NOMO-1 (cell line): ENCODE results near the gene FSTL3.
"Not testable (repeated sequence)": the region's sequence is repeated elsewhere in the genome, so short reads cannot be mapped to it uniquely, and the experiment has no call there.

Experiments used
- DNase-seq, 2 experiments: peaks; one replicate each; lab custom pipeline; 2025; ENCODE audit not compliant: unreplicated experiment in 2 of 2; lab: John Stamatoyannopoulos, UW

Gene FSTL3

DNA sequence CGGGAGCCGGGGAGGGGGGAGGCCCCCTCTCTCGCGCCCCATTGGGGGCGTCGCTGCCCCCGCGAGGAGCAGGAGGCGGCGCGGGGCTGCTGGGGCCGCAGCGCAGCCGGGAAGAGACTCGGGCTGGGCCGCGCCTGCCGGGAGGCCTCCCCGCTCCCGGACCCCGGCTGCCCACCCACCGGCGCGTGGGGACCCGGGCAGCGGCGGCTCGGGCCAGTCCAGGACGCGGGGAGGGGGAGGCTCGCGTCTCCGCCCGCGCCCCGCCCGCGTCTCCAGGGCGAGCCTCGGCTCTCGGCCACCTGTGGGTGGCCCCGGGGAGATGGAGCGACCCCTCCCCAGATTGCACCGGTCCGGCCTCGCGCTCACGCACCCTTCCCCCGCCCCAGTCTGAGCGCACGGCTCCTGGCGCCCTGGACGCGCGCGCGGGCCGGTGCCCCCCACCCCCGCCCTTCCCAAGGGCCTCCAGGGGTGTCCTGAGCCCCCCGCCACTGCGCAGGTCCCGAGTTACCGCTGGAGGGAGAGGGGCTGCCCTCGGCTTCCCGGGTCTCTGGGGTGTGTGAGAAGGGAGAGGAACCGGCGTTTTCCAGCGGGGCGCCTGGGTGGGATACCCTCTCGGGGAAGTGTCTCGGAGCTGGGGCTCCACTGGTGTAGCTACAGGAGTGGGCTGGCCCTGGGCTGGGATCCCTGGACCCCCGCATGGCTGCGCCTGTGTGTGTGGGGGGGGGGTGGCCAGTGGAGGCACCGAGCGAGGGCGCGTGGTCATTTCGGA lies 33.2 kb downstream of the FSTL3 start:
- DNase-seq: no peak

DNA sequence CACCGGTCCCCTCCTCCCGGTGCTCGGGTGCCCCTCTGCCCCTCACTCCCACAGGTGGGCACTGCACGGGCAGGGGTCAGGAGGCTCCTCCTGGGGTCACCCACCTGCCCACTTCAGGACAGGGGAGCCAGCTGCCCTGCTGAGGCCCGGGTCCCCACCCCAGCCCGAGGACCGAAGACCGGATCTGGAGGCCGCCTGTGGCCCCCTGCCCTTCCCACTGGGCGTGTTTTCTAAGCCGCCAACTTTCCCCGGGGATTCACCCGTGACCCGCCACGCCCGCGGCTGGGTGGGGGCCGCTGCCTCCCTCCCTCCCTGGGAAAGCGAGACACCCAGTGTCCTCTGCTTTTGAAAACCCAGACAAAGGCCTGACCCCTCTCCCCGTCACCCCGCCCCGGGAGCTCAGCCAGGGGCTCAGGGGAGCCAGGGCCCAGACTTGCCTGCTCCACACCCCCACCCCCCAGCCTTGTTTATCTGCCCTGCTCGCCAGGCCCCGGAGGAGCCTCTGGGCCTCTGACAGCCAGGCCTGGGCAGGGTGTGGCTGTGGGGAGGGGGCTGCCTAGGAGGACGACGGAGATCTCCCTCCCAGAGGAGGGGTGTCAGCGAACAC lies 33.9 kb downstream of the FSTL3 start:
- DNase-seq: no peak

DNA sequence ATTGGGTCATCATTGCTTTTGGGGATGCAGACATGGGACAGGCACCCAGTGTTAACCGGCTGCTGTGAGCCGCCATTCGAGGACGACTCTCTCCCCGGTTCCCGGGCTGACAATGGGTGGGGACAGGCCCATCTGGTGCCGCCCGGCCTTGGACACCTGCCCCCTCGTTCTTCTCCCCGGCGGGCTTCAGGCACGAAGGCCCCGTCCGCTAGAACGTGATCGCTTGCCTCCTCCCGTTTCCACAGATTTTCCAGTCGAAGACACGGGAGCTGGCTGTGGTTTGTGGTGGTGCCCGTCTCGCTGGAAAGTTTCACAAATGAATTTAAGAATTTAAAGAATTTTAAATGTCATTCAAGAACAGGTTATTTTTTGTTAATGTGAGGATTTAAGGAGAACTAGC lies 34.6 kb downstream of the FSTL3 start:
- DNase-seq: no peak

DNA sequence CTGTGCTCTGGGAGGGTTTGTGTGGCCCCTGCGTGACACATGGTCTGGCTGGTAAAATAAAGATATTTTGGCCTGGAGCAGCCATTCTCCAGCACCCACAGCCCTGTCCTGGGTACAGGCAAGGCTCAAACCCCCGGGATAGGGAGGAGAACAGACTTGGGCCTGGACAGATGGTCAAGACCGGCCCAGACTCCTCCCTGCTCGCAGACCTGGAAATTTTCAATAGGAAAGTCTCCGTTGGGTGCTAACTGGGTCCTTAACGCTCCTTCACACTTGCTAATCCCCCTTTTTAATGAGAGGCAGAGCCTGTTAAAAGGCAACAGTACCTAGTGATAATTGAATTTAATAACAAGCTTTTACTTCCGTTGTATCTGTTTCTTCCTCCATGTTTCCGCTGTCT lies 35.1 kb downstream of the FSTL3 start:
- DNase-seq: no peak

DNA sequence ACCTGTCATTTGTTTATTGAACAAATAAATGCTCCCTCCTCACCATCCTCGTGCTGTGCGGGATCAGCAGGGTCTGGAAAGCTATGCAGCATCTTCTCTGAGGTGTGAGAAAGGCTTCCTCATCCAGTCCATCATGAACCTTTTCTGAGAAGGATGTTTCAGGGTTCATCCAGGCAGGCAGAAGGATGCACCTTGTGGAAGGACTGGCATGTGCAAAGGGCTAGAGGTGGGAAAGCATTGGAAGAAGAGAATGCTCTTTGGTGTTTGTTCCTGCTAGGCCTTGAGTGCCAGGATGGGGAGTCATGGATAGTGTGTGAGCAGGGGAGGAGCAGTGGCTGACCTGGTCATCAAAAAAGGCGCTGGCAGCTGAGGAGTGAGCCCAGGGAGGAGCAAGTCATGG lies 39.2 kb downstream of the FSTL3 start:
- no peak for DNase-seq

DNA sequence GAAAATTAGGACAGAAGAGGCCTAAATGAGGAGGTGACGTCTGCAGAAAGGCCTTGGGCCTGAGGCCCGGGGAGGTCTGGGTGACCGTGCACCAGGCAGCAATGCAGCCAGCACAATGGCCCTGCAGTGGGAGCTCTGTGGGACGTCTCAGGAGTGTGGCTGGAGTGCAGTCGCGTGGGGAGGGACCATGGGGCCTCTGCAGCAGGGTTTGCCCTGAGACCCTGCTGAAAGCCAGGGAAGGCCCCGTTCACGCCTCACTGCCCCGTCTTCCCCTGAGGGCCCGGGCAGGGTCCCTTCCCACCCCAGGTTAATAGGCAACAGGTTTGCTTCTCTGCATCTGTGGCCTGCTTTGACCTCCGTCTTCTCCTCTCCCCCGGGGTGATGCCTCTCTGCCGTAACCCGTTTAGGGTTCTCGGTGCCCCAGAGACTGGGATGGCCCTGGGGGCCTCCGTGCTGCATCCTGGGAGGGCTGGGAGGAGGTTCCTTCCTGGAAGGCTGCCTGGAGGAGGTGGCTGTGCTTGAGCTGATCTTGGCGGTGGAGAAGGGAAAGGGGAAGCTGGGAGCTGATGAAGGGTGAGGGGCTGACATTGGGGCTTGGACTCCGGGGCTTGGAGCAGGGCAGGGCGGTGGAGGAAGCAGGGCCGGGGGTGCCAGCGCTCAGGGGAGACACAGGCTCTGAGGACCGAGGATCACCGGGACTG lies 42.2 kb downstream of the FSTL3 start:
- DNase-seq: no peak

DNA sequence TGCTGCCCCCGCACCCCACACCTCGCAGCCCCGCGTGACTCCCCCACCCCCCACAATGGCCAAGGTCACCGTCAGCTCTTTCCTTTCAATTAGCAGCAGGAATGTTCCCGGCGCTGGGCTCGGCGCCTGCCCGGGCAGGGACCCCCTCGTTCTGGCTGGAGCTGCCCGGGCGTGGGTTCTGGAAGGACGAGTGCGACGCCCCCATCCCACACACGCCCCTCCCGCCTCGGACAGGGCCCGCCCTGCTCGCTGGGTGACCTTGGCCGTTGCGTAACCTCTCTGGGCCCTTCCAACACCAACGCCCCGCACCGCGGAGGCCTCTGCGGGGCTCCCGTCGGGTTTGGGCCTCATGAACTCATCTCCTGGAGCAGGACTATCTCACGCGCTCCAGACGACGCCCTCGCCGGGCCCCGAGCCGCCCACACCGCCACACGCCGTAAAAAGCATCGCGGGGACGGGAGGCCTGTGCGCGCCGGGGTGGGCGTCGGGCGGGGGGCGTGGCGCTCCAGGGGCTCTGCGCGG lies 42.9 kb downstream of the FSTL3 start:
- peak in 1 of 2 experiments; percentile 18 for DNase-seq

DNA sequence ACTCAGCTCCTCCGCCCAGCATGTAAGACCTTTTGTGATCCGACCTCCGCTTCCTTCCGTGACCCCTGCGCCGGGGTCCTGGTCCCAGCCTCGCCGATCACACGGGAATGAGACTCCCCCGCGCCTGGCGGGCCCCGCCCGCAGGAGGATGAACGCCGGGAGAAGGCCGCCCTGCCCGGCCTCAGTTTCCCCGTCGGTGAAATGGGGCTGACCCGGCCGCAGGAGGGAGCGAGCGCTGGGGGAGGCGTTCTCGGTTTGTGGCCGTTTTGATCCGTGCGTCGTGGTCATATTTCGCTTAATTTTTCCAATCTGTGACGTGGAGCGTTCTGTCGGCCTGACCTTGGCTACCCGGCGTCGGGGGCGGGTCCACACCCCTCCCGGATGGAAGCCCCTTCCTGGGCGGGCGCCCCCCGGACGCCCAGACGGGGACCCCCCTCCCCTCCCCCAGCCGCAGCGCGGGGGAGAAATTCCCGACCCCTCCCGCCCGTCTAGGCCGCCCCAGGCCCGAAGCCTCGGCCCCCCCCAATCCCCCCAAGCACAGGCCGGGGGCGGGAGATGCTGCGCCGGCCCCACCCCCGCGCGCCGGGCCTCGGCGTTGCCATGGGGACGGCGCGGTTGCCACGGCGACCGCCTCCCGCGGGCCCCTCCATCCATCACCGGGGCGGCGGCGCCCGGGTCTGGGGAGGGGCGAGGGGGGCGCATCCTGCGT lies 43.6 kb downstream of the FSTL3 start:
- DNase-seq: no peak

DNA sequence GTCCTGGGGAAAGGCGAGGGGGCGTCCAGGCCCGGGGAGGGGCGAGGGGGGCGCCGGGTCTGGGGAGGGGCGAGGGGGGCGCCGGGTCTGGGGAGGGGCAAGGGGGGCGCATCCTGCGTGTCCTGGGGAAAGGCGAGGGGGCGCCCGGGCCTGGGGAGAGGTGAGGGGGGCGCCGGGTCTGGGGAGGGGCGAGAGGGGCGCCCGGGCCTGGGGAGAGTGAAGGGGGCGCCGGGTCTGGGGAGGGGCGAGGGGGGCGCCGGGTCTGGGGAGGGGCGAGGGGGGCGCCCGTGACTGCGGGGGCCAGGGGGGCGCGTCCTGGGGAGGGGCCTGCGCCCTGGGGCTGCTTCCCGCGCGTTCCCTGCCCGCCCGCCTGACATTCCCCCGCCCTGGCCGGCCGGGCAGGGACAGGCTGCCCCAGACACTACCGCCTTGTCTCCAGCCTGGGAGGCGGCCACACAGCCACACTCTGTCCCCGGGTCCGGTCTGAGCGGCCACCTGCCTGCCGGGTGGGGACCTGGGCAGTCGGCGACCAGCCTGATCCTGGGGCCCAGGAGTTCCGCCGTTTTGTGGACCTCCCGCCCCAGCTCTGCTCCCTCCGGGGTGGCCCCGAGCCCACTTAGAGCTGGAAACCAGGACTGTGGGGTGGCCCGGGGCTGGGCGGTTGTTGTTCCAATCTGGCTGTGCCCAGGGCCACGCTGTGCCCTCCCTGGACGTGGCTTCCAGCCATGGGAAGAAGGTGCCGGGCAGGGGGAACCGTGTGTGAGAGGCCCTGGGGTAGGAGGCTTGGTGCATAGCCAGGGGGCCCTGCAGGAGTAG lies 44.4 kb downstream of the FSTL3 start:
- DNase-seq: no peak

DNA sequence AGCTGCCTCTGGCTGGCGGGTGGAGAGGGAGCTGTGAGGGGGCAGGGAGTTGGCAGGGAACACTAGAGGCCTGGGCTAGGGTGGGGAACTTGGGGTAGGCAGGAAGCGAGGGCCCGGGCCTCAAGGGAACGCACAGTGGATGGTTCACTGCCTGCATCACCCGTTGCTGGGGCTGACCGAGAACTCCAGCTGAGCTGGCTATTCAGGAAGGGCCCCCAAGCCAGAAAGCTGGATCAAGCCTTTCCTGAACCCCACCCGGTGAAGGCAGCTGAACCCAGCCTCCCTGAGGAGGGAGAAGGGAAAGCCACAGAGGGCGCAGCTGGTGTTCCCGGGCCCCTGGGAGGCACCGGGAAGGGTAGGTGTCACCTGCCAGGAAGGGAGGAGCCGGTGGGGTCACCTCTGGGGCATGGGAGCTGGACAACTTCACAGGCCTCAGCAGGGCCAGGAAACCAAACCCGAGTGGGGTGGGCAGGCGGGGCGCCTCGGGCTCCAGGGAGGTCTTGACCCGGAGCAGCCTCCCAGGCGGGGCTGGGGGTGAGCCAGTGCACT lies 46.4 kb downstream of the FSTL3 start:
- DNase-seq: no peak

DNA sequence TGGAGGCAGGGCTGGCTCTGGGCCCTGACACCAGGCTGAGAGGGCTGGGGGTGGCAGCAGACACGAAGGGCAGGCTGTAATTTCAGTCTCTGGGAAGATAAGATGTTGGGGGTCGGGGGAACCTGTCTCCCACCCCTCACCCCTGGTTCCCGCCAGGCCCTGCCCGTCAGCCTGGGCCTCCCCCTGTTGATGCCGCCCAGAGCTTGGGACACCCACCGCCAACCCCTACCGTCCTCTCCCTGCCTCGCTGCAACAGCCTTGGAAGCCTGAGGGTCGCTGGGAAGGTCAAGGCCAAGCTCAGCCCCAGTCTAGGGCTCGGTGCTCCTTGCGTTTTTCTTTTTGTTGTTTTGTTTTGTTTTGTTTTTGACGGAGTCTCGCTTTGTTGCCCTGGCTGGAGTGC lies 47.1 kb downstream of the FSTL3 start:
- DNase-seq: no peak

DNA sequence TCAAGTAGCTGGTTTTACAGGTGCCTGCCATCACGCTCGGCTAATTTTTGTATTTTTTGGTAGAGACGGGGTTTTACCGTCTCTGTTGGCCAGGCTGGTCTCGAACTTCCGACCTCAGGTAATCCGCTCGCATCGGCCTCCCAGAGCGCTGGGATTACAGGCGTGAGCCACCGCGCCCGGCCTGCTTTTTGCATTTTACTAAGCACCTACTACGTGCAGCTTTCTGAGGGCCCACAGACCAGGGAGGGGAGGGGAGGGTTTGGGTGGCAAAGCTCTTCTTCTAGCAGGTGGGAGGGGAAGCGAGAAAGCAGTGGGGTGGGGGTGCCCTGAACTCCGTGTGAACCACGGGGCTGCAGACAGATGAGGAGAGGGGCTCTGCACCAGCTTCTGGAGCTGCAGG lies 47.5 kb downstream of the FSTL3 start:
- no peak for DNase-seq

DNA sequence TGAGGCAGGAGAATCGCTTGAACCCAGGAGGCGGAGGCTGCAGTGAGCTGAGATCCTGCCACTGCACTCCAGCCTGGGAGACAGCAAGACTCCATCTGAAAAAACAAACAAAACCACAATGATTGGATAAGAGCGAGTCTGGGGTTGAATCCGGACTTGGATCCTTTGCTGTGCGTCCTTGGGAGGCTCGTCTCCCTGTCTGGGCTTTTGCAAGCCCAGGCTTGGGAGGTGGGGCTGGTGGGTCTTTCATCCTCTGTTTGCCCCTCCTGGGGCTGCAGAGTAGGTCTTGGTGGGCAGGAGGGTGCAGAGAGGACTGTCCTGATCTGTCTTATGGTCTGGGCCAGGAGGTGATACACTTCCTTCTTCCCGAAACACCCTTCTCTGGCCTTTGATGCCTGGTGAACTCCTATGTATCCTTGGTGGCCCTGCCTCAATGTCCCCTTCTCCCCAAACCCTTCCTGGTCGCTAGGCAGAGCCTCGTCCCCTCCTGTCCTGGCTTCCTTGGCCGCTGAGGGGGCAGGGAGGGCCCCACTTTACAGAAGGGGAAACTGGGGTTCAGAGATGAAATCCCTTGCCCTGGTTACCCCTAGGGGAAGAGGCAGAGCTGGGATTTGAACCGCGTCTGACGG lies 49.4 kb downstream of the FSTL3 start:
- no peak for DNase-seq

DNA sequence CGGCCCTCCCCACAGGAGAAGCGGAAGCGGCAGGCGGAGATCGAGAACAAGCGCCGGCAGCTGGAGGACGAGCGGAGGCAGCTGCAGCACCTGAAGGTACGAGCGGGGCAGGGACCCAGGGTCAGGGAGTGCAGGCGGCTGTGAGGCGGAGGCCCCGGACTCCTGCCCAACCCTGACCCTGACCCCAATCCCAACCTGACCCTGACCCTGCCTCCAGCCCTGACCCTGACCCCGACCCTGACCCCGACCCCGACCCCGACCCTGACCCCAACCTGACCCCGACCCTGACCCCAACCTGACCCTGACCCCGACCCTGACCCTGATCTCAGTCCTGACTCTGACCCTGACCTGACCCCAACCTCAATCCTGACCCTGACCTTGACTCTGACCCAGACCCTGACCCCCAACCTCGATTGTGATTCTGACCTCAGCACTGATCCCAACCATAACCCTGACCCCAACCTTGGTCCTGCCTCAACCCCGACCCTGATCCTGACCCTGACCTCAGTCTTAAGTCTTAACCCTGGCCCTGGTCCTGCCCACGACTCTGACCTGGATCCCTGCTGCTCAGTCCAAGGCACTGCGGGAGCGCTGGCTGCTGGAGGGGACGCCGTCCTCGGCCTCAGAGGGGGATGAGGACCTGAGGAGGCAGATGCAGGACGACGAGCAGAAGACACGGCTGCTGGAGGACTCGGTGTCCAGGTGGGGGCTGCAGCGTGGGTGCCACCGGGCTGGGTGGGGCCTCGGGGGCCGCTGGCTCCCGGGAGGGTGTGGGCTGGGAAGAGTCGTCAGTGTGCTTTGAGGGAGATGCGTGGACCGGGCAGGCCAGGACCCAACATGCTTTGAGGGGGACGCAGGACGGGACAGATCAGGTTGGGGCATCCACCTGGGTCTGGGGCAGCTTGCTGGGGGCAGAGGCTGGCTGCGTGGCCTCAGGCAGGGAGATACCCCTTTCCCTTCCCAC lies 51.1 kb downstream of the FSTL3 start:
- DNase-seq: no peak

DNA sequence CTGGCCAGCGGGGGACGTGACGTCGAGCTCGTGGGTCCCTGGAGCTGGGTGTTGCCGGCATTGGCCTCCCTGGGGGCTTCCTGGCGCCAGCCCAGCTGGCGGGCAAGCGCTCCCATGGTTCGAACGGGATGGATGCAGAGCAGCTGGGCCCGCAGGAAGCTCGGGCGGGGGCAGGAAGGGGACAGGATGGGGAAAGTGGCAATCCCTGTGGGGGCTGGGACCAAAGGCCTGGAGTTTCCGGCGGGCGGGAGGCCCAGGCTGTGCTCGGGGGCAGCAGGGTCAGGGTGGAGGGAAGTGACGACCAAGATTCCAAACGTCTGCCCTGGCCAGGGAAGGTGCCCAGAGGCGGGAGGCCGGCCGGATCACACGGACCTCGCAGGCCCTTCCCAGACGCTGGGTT lies 51.8 kb downstream of the FSTL3 start:
- DNase-seq: no peak

DNA sequence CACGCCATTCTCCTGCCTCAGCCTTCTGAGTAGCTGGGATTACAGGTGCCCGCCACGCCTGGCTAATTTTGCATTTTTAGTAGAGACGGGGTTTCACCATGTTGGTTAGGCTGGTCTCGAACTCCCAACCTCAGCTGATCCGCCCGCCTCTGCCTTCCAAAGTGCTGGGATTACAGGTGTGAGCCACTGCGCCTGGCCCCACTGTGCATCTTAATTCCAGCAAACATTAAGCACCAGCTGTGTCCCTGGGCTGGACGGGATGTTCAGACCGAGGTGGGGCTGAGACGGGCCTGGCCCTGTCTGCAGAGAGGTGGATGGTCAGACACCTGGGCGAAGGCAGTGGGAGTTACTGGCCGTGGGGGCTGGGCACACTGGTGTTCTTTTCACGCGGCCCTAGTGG lies 53.4 kb downstream of the FSTL3 start:
- DNase-seq: not testable (repeated sequence)

DNA sequence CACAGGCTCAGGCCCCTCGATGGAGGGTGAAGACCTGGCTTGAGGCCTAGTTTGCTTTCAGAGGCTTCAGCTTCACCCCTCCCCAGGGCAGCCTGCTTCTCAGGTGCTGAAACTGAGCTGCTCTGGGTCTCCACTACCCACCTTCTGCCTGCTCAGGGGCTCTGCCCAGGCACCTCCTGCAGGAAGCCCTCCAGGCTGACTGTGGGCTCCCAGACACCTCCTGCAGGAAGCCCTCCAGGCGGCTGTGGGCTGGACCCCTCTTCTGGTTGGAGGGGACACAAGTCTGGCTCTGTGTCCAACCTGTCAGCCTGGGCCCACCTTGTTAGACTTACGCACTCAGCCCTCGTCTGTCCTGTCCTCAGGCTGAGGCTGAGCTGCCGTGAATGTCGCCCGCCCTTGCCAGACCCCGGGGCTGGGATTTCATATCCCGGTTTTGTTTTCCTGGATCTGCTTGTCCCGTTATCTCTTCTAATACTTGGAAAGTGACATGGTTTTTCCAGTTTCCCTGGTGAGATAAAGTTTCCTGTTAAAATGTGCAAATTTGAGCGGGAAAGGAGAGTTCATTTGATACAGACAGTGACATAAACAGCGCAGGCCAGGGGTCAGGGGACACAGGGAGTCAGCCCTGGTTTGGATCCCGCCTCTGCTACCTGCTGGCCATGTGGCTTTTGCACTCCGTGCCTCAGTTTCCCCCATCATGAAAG lies 53.9 kb downstream of the FSTL3 start:
- no peak for DNase-seq

DNA sequence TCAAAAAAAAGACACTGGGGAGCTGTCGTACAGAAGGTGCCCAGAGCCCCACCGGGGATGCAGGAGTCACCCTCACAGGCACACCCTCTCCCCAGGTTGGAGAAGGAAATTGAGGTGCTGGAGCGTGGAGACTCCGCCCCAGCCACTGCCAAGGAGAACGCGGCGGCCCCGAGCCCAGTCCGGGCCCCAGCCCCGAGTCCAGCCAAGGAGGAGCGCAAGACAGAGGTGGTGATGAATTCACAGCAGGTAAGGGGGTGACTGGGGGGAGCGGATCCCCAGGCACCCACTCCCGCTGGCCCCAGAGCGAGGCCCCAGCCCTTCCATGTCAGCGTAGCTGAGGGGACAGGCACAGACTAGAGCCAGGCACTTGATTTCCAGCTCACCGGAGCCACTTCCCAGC lies 54.8 kb downstream of the FSTL3 start:
- no peak for DNase-seq
